ENCODE data around the gene LCP1.

Gene LCP1

GRCh38 chr13:46124967-46125933 is 56.7 kb downstream of the LCP1 start:
- peaks cover 8% of the 10 kb centered on the region; the same call in 1 of the 2 replicates for H4K20me1 ChIP-seq
- H3K4me1 ChIP-seq: peaks cover 25% of the 10 kb centered on the region
- H3K9ac ChIP-seq: peak overlapping the region; percentile 2; the same call in 1 of the 2 replicates
- no peak overlapping the region for H3K4me3 ChIP-seq
- no peaks in the 10 kb centered on the region for H3K9me3 ChIP-seq
- H3K27me3 ChIP-seq: no peaks in the 10 kb centered on the region
- H3K27ac ChIP-seq: no peak overlapping the region
- TF ChIP-seq Cebpa-rat (IDR thresholded peaks at IDR 0.05): no peak
- H3K36me3 ChIP-seq: peaks cover 45% of the 10 kb centered on the region
- H3K4me2 ChIP-seq: peak overlapping the region; percentile 30

DNA sequence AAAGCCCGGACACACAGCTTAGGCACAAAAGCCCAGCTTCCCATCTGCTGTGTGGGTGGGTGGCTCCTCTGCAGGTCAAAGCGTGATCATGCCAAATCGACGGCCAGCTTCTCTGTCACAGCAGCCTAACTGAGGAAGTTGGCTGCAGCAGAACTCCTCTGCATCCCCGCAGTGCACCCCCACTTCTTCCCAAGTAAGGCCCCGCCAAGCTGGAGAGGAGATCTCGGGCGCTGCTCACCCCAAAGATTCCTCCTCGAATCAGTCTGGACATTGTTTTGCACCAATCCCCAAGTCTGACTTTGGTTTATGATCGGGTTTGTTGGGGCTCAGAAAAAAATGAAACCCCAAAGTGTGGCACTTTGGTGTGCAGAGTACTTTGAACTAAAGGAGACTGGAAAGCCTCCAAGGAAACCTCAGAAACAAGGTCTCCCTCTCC is 57.4 kb downstream of the LCP1 start:
- TF ChIP-seq Cebpa-rat (IDR thresholded peaks at IDR 0.05): no peak
- no peak overlapping the region for H3K4me3 ChIP-seq
- no peak overlapping the region; the same call in 1 of the 2 replicates for H3K4me2 ChIP-seq

DNA sequence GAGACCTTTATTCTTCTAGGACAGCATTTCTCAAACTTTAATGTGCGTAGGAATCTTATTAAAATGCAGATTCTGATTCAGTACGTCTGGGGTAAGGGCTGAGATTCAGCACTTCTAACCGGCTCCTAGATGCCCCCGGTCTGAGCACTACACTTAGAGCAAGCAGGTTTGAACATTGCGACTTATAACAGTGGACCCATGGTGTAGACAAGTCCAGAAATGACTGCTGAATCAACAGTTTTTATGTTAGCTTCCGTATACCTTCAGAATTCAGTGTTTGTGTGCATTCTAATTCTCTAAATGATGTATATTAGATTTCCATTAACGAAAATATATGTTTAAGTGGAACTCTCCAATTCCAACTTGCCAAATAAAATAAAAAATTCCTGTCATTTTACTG is 59.7 kb downstream of the LCP1 start:
- Histone ChIP-seq H3K36me3 (peaks cover 18% of the 10 kb centered on the region), H3K4me3 (no peak overlapping the region), H4K20me1 (peaks cover 8% of the 10 kb centered on the region; the same call in 1 of the 2 replicates), H3K27ac (no peak overlapping the region), H3K9me3 (no peaks in the 10 kb centered on the region), H3K4me1 (peaks cover 25% of the 10 kb centered on the region), H3K4me2 (0 out of 2 replicates have a peak overlapping the region, but pooled peaks have one; percentile 6), H3K27me3 (no peaks in the 10 kb centered on the region), H3K9ac (no peak overlapping the region)
- TF ChIP-seq Cebpa-rat (IDR thresholded peaks at IDR 0.05): no peak

More for the DNA sequence above, 57.4 kb downstream of the LCP1 start:
- Histone ChIP-seq H3K36me3 (peaks cover 38% of the 10 kb centered on the region), H3K9ac (no peak overlapping the region), H3K27me3 (no peaks in the 10 kb centered on the region), H3K9me3 (no peaks in the 10 kb centered on the region), H4K20me1 (peaks cover 8% of the 10 kb centered on the region; the same call in 1 of the 2 replicates), H3K27ac (no peak overlapping the region), H3K4me1 (peaks cover 25% of the 10 kb centered on the region)

DNA sequence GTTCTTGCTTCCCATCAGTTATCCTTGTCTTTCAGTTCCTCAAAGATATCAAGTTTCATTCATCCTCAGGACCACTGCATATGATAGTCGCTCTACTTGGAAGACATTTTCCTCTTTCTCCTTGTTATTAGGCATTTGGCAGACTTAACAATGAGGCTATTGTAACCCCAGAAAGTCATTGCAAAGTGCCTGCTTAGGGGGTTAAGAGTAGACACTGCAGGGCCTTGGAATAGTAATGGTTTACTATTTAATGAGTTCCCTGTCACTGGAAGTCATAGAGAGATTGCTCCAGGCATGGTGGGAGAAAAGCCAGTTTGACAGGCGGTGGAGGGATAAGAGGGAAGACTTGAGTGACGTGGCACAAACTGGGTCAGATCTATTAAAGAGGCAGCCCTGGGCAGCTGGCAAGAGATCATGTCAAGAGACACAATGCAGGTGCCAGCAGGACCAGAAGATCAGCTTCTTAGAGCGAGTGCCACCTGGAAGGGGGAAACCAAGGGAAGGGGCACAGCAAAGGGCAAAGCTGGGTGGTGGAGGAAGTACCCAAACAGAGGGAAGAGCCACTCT is 60.3 kb downstream of the LCP1 start:
- no peaks in the 10 kb centered on the region for H3K9me3 ChIP-seq
- no peak overlapping the region for H3K9ac ChIP-seq
- TF ChIP-seq Cebpa-rat (IDR thresholded peaks at IDR 0.05): no peak
- no peaks in the 10 kb centered on the region for H3K27me3 ChIP-seq
- H3K27ac ChIP-seq: no peak overlapping the region
- 0 out of 2 replicates have a peak, but pooled peaks cover 8% of the 10 kb centered on the region for H4K20me1 ChIP-seq
- peaks cover 25% of the 10 kb centered on the region for H3K4me1 ChIP-seq
- H3K4me2 ChIP-seq: 0 out of 2 replicates have a peak overlapping the region, but pooled peaks have one; percentile 6
- no peak overlapping the region for H3K4me3 ChIP-seq
- peaks cover 11% of the 10 kb centered on the region for H3K36me3 ChIP-seq

GRCh38 chr13:46121033-46121432 is 60.9 kb downstream of the LCP1 start:
- Histone ChIP-seq H3K36me3 (peaks cover 5% of the 10 kb centered on the region), H3K27ac (no peak overlapping the region), H4K20me1 (0 out of 2 replicates have a peak, but pooled peaks cover 4% of the 10 kb centered on the region), H3K9me3 (no peaks in the 10 kb centered on the region), H3K9ac (no peak overlapping the region), H3K27me3 (no peaks in the 10 kb centered on the region), H3K4me2 (no peak overlapping the region), H3K4me3 (no peak overlapping the region), H3K4me1 (peaks cover 20% of the 10 kb centered on the region)
- TF ChIP-seq Cebpa-rat (IDR thresholded peaks at IDR 0.05): no peak

- H3K9ac ChIP-seq: no peak overlapping the region
- no peak overlapping the region for H3K27ac ChIP-seq
- H4K20me1 ChIP-seq: no peaks in the 10 kb centered on the region
- no peaks in the 10 kb centered on the region for H3K27me3 ChIP-seq
- H3K36me3 ChIP-seq: no peaks in the 10 kb centered on the region
- no peak for TF ChIP-seq Cebpa-rat (IDR thresholded peaks at IDR 0.05)
- H3K9me3 ChIP-seq: no peaks in the 10 kb centered on the region
- H3K4me2 ChIP-seq: no peak overlapping the region
- H3K4me1 ChIP-seq: peaks cover 10% of the 10 kb centered on the region
- no peak overlapping the region for H3K4me3 ChIP-seq
These were observed 61.9 kb downstream of the LCP1 start for GRCh38 chr13:46119883-46120614.

DNA sequence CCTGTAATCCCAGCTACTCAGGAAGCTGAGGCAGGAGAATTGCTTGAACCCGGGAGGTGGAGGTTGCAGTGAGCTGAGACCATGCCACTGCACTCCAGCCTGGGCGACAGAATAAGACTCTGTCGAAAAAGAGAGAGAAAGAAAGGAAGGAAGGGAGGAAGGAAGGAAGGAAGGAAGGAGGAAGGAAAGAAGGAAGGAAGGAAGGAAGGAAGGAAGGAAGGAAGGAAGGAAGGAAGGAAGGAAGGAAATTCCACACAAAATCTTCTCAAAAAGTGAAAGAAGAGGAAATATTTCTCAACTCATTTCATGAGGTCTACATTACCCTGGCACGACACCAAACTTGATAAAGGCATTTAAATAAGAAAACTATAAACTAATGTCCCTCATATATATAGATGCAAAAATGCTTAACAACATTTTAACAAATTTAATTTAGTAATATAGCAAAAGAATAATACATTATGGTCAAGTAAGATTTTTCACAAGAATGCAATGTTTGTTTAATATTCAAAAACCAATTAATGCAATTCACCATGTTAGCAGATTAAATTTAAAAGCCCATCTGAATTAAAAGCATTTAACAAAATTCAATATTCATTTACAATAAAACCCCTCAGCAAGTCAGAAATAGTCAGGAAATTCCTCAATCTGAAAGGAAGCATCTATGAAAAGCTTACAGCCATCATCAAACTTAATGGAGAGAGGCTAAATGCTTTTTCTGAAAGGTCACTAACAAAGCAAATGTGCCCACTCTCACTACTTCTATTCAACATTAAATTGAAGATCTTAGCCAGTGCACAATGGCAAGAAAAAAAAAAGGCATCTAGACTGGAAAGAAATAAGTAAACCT is 65.1 kb downstream of the LCP1 start:
- Histone ChIP-seq H3K27ac (no peak overlapping the region), H3K27me3 (no peaks in the 10 kb centered on the region), H3K9me3 (no peaks in the 10 kb centered on the region), H3K36me3 (no peaks in the 10 kb centered on the region), H3K9ac (no peak overlapping the region), H4K20me1 (no peaks in the 10 kb centered on the region), H3K4me2 (no peak overlapping the region), H3K4me1 (peaks cover 1% of the 10 kb centered on the region; the same call in 1 of the 2 replicates), H3K4me3 (no peak overlapping the region)
- no peak for TF ChIP-seq Cebpa-rat (IDR thresholded peaks at IDR 0.05)

DNA sequence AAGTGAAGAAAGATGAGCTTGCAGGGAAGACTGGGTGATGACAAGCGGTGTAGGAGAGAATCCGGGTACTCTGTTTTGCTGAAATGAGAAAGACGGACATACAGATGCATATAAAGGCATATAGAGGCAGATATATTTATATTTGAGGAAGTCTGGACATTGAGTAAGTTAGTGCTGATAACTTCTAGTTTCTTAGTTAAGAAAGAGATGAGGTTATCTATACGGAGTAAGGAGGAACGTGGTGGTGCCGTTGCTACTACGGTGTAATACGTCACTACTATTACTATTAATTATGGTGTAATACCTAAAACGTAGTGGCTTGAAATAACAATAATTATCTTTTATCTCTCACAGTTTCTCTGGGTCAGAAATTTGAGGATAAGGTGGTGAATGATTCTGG is 67.4 kb downstream of the LCP1 start:
- Histone ChIP-seq H3K9me3 (no peaks in the 10 kb centered on the region), H3K27me3 (no peaks in the 10 kb centered on the region), H3K36me3 (no peaks in the 10 kb centered on the region), H4K20me1 (no peaks in the 10 kb centered on the region), H3K9ac (no peak overlapping the region), H3K4me2 (no peak overlapping the region), H3K4me1 (peaks cover 1% of the 10 kb centered on the region), H3K27ac (no peak overlapping the region), H3K4me3 (no peak overlapping the region)
- TF ChIP-seq Cebpa-rat (IDR thresholded peaks at IDR 0.05): no peak

GRCh38 chr13:46113596-46113995 is 68.4 kb downstream of the LCP1 start:
- no peak for TF ChIP-seq Cebpa-rat (IDR thresholded peaks at IDR 0.05)
- Histone ChIP-seq H3K36me3 (no peaks in the 10 kb centered on the region), H3K4me1 (peaks cover 5% of the 10 kb centered on the region), H3K27ac (no peak overlapping the region), H4K20me1 (no peaks in the 10 kb centered on the region), H3K9ac (no peak overlapping the region), H3K4me3 (no peak overlapping the region), H3K4me2 (no peak overlapping the region), H3K9me3 (no peaks in the 10 kb centered on the region), H3K27me3 (no peaks in the 10 kb centered on the region)

Data from BLaER1 (cell line).